ENCODE results near the gene HIVEP2. TPM values are rescaled to one million over a fixed set of nuclear protein-coding genes. Genes with fewer than 3 reads are reported as not detected.

The HIVEP2 gene
- total RNA-seq, 3 donors from 2014 or later = 34.9 to 40.9 (median 36.3) TPM

DNA sequence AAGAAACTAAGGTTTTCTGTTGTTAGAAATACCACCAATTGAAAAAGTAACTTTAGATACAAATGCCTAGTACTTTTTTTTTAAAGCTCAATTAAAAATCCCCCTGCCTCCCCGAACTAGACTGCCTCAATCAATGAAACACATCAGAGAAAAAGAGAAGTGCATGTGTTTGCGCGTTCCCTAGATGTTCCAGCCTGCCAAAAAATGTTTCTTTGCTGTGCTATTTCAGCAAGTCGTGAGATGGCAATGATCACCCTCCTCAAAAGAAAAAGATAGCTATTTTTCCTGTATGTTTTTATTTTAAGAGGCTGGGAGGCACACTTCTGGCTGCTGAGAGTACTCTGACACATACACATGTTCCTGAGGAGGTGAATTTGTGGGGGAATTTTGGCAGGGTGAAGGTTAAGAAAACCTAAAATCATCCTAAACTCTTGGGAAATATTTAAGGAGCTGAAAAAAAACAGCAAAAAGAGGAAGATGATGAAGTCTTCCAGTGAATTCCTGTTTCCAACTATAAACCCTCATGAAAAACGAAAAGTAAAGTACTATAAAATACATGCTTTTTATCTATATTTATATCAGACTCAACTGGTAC, 114.8 kb downstream of the HIVEP2 start:
- ATAC-seq (no peak), DNase-seq (no peak)
- Mint-ChIP-seq H3K27me3 (ENCODE audit: low read depth) (no peaks in the 10 kb centered on the region), H3K9me3 (no peaks in the 10 kb centered on the region), H3K36me3 (ENCODE audit: insufficient read depth) (peaks cover 52% of the 10 kb centered on the region), H3K4me3 (no peak overlapping the region), H3K4me1 (ENCODE audit: low read depth) (peaks cover 67% of the 10 kb centered on the region)

DNA sequence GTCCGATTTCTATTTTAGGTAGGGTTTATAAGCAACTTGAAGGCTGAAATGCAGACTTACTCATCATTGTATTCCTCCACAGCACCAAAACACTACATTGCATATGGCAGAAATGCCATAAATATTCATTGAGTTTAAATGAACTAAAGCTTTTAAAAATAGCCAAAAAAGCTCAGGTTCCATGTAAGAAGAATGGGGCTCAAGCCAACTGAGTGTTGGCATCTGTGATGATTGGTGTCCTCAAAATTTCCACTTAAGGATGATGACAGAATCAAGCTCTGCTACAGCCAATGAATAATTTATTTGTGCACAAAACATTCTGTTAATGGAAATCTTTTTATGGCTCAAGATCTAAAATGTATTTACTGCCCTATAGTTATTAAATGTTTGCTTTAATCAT, 115.4 kb downstream of the HIVEP2 start:
- H3K9me3 Mint-ChIP-seq = no peaks in the 10 kb centered on the region
- peaks cover 49% of the 10 kb centered on the region for H3K36me3 Mint-ChIP-seq (ENCODE audit: insufficient read depth)
- H3K4me3 Mint-ChIP-seq = no peak overlapping the region
- ATAC-seq (no peak), DNase-seq (no peak)
- peaks cover 68% of the 10 kb centered on the region for H3K4me1 Mint-ChIP-seq (ENCODE audit: low read depth)
- no peaks in the 10 kb centered on the region for H3K27me3 Mint-ChIP-seq (ENCODE audit: low read depth)

DNA sequence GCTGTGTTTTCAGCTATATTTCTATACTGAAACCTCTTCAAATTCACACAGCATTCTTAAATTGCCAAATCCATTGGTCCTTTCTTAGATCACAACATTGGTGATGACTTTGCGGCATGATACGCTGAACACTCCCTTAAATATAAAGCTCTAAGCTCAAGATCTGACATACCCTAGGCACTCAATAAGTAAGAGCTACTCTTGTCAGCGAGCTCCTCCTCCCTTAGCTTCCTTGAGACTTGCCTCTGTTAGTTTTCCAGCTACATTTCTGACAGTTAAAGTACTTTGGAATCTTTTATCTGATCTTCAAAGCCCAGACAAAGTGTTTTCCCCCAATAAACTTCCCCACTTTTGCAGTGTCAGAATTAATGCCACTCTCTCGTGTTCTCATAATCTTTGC, 117.0 kb downstream of the HIVEP2 start:
- no peak for ATAC-seq
- Mint-ChIP-seq H3K4me1 (ENCODE audit: low read depth) (peaks cover 63% of the 10 kb centered on the region), H3K9me3 (no peaks in the 10 kb centered on the region), H3K27me3 (ENCODE audit: low read depth) (no peaks in the 10 kb centered on the region), H3K4me3 (no peak overlapping the region), H3K36me3 (ENCODE audit: insufficient read depth) (peaks cover 44% of the 10 kb centered on the region)
- DNase-seq = no peak

DNA sequence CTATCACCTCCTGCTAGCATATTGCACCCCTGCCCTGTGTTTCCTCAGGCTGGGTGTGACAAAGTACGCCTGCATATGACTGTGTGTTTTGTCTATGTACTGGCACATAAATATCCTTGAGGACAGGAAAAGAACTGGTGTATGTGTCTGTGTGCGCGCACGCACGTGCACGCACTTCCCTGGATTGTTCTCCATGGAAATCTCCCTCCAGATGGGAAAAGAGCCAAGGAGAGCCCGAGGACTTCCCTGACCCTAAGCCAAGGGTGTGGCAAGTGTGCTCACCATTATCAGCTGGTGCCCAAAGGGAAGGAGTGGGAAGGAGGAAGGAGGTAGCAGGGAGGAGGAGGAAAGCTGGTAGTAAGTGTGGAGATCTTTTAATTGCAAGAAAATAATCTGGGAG, 117.6 kb downstream of the HIVEP2 start:
- H3K9me3 Mint-ChIP-seq = no peaks in the 10 kb centered on the region
- H3K27me3 Mint-ChIP-seq (ENCODE audit: low read depth) = no peaks in the 10 kb centered on the region
- H3K4me1 Mint-ChIP-seq (ENCODE audit: low read depth) = peaks cover 63% of the 10 kb centered on the region
- no peak for DNase-seq
- H3K4me3 Mint-ChIP-seq = no peak overlapping the region
- peaks cover 46% of the 10 kb centered on the region for H3K36me3 Mint-ChIP-seq (ENCODE audit: insufficient read depth)
- ATAC-seq = no peak

DNA sequence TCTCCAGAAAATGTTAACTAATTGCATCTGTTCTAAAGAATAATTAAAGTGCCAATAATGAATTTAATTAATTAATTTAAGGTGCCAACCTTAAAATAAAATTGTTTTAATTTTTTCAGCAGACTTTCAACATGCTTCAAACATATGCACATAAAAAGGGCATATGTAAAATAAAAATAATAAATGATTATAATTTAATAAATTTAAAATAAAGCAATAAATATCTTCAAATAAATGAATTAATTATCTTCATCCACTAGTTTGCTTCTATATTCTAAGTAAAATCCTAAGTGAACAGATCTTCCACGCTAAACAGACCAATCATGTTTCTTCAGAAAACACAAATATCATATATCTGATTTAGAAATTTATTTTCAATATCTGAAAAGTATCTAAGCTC, 119.2 kb downstream of the HIVEP2 start:
- H3K27me3 Mint-ChIP-seq (ENCODE audit: low read depth) = no peaks in the 10 kb centered on the region

DNA sequence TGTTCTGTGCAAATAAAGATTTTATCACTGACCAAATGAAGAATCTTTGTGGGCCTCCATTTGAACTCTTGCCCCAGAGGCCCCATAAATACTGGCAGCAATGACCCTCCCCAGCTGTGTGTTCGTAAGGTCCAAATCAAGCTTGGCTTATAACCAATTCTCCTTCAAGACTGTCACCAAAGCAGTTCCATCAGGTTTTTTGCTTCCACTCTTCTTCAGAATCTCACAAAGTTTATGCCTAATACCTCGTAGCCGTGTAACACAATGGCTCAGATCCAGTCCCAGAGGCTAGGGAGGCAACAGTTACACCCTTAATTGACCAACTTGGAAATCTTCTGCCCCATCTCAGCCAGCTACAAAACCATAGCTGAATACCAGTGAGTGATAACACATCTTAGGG, 120.5 kb downstream of the HIVEP2 start:
- H3K9me3 Mint-ChIP-seq = no peaks in the 10 kb centered on the region
- peaks cover 38% of the 10 kb centered on the region for H3K36me3 Mint-ChIP-seq (ENCODE audit: insufficient read depth)
- ATAC-seq = no peak
- H3K27me3 Mint-ChIP-seq (ENCODE audit: low read depth) = no peaks in the 10 kb centered on the region
- H3K4me1 Mint-ChIP-seq (ENCODE audit: low read depth) = peaks cover 68% of the 10 kb centered on the region
- H3K4me3 Mint-ChIP-seq = no peak overlapping the region
- no peak for DNase-seq

More for the DNA sequence above, 119.2 kb downstream of the HIVEP2 start:
- Mint-ChIP-seq H3K4me3 (no peak overlapping the region), H3K9me3 (no peaks in the 10 kb centered on the region), H3K4me1 (ENCODE audit: low read depth) (peaks cover 68% of the 10 kb centered on the region), H3K36me3 (ENCODE audit: insufficient read depth) (peaks cover 49% of the 10 kb centered on the region)
- ATAC-seq (no peak), DNase-seq (no peak)

DNA sequence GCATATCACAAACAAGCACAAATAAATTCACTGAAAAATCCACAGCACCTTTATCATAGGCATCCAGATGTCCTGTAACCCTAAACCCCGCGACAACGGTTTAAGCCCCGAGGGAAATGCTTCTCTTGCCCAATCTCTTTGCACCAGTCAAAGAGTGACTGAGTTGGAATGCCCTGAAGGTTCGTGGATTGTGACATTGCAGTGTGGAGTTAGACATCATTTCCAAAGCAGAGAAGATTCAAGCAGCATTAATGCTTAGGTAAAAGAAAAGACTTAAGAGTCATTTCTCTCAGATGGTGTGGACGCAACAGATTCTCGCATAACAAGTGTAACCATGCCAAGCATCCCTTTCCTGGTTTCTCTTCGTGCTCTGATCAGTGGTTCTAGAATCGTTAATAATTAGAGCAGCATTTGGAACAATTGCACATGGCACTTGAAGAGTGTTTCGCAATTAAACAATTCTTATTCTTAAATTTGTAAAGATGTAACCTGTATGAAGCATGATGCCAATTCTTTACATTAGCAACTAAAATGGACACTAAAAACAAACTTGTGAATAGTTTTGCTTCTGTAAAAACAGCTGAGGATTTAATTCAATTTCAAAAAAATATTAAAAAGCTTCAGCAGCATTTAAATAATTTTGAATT, 121.6 kb downstream of the HIVEP2 start:
- DNase-seq (no peak), ATAC-seq (no peak)
- H3K9me3 Mint-ChIP-seq = no peaks in the 10 kb centered on the region
- H3K4me3 Mint-ChIP-seq = peak overlapping the region; percentile 15
- no peaks in the 10 kb centered on the region for H3K27me3 Mint-ChIP-seq (ENCODE audit: low read depth)
- H3K4me1 Mint-ChIP-seq (ENCODE audit: low read depth) = peaks cover 69% of the 10 kb centered on the region
- H3K36me3 Mint-ChIP-seq (ENCODE audit: insufficient read depth) = peaks cover 30% of the 10 kb centered on the region

DNA sequence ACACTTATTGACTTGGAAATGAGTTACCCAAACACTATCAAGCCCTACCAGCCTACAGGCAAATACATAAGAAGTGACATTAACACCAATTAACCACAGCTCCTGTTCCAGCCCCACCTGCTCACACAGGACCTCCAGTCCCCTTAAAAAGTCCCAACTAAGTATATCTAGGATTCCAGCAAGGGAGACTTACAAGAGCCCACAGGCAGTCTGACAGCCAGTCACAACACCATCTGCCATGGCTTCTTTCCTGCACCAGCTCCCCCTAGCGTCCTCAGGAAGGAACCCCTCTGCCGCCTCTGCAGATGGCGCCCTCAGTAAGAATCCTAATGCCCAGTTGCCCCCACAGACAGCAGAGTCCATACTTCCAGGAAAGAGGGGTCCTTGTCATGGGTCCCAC, 122.1 kb downstream of the HIVEP2 start:
- Mint-ChIP-seq H3K27me3 (ENCODE audit: low read depth) (no peaks in the 10 kb centered on the region), H3K9me3 (no peaks in the 10 kb centered on the region), H3K4me1 (ENCODE audit: low read depth) (peaks cover 67% of the 10 kb centered on the region), H3K4me3 (peak overlapping the region; percentile 15), H3K36me3 (ENCODE audit: insufficient read depth) (peaks cover 26% of the 10 kb centered on the region)
- DNase-seq (no peak), ATAC-seq (no peak)

DNA sequence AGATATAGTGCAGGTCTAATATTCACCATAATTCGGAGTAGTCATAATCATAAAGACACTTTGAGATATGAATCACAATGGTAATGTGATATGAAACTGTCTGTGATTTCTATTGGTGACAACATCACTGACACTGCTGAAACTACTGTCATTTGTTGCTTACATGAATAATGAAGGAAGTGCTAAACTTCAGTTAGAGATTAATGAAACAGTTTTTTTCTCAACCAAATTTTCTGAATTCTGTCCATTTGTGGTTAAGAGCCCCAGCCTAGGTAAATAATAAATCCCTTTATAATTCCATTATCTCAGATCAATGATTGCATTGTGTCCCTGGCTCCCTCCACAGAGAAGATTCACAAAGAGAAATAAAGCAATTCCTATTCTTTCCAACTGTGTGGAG, 122.6 kb downstream of the HIVEP2 start:
- Mint-ChIP-seq H3K27me3 (ENCODE audit: low read depth) (no peaks in the 10 kb centered on the region), H3K36me3 (ENCODE audit: insufficient read depth) (peaks cover 24% of the 10 kb centered on the region), H3K9me3 (no peaks in the 10 kb centered on the region), H3K4me1 (ENCODE audit: low read depth) (peaks cover 66% of the 10 kb centered on the region), H3K4me3 (peak overlapping the region; percentile 15)
- peak; percentile 70 to 72 for ATAC-seq
- DNase-seq = no peak

DNA sequence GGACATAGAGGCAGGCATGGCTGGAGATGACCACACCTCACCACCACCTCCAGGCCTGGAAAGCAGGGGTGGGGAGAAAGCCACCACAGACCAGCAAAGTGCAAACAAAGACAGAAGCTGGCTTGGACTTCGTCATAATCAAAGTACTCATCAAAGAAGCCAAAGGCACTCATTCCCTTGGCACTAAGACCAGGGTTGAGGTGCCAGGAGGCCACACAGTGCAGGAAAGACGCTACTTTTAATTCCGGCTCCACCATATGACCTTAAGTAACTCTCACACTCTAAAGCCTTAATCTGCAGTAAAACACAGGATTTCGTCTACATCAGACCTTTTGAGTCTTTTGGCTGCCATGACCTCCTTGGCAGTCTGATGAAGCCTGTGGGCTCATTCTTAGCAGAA, 123.1 kb downstream of the HIVEP2 start:
- Mint-ChIP-seq H3K36me3 (ENCODE audit: insufficient read depth) (peaks cover 25% of the 10 kb centered on the region), H3K27me3 (ENCODE audit: low read depth) (no peaks in the 10 kb centered on the region), H3K4me1 (ENCODE audit: low read depth) (peaks cover 70% of the 10 kb centered on the region), H3K4me3 (no peak overlapping the region), H3K9me3 (no peaks in the 10 kb centered on the region)
- ATAC-seq = peak; percentile 14 to 15
- DNase-seq = no peak

DNA sequence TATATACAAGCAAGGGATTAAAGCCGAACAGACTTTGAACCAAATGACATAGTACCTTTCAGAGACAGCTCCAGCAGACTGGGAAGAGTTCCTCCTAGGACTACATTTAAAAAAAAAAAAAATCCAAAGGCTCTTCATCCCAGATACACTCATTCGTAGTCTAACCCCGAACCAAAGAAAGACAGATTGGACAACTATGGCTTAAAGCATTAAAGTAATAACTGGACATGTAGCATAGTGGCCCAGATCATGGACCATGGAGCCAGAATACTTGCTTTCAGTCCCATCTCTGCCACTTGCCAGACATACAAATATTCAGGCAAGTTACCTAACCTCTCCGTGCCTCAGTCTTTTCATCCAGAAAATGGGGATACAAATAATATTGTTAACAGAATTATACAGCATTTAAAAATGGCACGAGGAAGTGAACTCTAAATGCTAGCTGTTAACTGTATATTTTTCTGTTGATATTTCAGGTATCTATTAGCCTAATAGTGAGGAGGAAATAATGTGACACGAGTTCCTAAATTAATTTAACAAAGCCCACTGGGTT, 123.7 kb downstream of the HIVEP2 start:
- H3K36me3 Mint-ChIP-seq (ENCODE audit: insufficient read depth) = peaks cover 30% of the 10 kb centered on the region
- H3K4me1 Mint-ChIP-seq (ENCODE audit: low read depth) = peaks cover 72% of the 10 kb centered on the region
- ATAC-seq (no peak), DNase-seq (no peak)
- no peaks in the 10 kb centered on the region for H3K27me3 Mint-ChIP-seq (ENCODE audit: low read depth)
- no peaks in the 10 kb centered on the region for H3K9me3 Mint-ChIP-seq
- no peak overlapping the region for H3K4me3 Mint-ChIP-seq

DNA sequence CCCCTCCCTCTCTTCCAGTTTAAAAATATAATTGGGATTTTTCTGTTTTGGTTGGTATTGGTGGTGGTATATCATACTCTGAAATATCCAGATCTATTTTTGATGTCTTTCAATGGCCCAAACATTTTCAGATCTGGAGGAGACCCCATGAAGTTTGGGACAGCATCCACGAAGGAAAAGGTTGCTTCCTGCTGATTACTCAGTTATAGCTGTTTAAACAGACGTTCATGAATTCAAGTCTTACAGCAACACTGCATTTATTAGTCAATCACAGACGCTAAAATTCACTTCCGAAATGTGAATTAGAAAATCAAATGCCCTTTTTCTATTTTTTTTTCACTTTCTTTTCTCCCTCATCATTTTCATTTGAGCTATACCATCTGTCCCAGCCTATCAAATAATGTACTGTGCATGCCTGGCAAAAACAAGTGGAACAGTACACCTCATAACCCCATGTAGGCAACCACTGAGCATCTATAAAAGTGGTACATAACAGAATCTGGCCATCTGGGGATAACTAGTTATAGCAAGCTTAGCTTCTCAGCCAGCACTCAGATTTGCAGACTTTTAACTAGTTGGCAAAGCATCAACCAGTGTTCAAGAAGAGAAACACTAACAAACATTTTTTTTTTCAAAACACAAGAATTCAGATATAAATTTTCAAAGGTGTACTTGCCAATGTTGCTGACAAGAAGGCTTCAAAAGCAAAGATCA, 124.5 kb downstream of the HIVEP2 start:
- ATAC-seq (peak; percentile 29 to 30), DNase-seq (no peak)
- no peaks in the 10 kb centered on the region for H3K27me3 Mint-ChIP-seq (ENCODE audit: low read depth)
- peaks cover 30% of the 10 kb centered on the region for H3K36me3 Mint-ChIP-seq (ENCODE audit: insufficient read depth)
- H3K4me1 Mint-ChIP-seq (ENCODE audit: low read depth) = peaks cover 77% of the 10 kb centered on the region
- H3K9me3 Mint-ChIP-seq = no peaks in the 10 kb centered on the region
- H3K4me3 Mint-ChIP-seq = peak overlapping the region; percentile 81

DNA sequence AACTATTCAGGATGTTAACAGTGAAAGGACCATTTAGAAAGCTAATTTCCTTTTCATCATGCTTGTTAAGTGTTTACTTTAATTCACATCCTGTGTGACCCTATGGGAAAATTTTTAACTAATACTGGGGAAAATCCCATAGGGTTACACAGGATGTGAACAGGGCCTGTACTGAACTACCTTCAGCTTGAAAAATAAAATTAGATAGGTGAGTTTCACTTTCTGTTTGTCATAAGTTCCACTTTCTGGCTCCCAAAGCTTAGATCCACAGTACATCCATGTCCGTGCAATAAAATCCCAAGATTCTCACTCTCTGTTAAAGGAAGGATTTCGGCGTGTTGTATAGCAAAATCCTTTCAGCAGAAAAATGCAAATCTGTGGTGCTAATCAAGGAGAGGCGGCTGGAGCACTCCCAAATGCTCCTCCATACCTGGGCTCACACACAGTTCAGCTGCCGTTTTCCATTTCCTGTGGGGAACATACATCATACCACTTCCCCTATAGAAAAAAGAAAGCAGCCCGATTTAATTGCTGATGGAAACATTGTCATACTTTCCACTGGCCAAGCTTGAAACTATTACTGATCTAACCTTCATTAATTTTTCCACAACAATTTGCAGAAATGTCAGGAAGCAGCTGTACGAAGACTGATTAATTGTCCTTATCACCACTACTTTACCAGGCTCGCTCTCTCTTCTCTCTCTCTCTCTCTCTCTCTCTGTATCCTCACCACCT, 125.2 kb downstream of the HIVEP2 start:
- Mint-ChIP-seq H3K9me3 (no peaks in the 10 kb centered on the region), H3K4me1 (ENCODE audit: low read depth) (peaks cover 77% of the 10 kb centered on the region), H3K4me3 (peak overlapping the region; percentile 81), H3K36me3 (ENCODE audit: insufficient read depth) (peaks cover 36% of the 10 kb centered on the region), H3K27me3 (ENCODE audit: low read depth) (no peaks in the 10 kb centered on the region)
- ATAC-seq (peak; percentile 60 to 61), DNase-seq (peak; percentile 35)

DNA sequence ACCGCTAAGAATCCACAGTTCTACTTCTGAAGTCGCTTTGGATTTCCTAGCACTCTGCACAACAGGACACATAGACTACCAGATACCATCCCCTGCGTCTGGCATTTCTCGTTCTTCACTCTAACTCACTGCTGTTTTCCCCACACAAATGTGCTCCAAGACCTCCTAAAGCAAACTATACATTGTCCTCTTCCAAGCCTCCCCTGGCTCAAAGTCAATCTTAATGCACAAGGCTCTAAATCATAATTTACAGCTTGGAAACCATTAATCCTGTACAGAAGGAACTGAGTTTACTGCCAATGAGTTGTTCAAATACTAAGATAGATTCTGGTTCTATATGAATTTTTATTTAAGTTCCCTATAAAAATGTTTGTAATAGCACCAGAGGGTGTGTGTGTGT, 128.5 kb downstream of the HIVEP2 start:
- Mint-ChIP-seq H3K27me3 (ENCODE audit: low read depth) (no peaks in the 10 kb centered on the region), H3K4me1 (ENCODE audit: low read depth) (peaks cover 84% of the 10 kb centered on the region), H3K9me3 (no peaks in the 10 kb centered on the region), H3K36me3 (ENCODE audit: insufficient read depth) (peaks cover 34% of the 10 kb centered on the region), H3K4me3 (no peak overlapping the region)
- ATAC-seq (no peak), DNase-seq (no peak)
